Naive B cell (primary cell): ENCODE measurements around the gene AKAP13. TPM values are rescaled to one million over a fixed set of nuclear protein-coding genes. Genes with fewer than 3 reads are reported as not detected.
A peak's percentile ranks its signal among the peaks of the same experiment; 100 is the strongest.

Source experiments
- ATAC-seq, 2 donors: fragments of 150-1000 bp; cut with Tn5 transposase; 2 replicates each; pipeline ENCODE4 v1.10.0; 2021; ENCODE audit warnings: low read depth in 2 of 2, mild to moderate bottlenecking in 2 of 2, moderate library complexity in 2 of 2
- DNase-seq: peaks from one replicate; pipeline ENCODE4 v3.0.0; 2022
- H3K27ac Mint-ChIP-seq, 6 donors: one replicate each; pipeline ENCODE4 v1.8.0; 2020 to 2022; ENCODE audit warnings: mild to moderate bottlenecking in 6 of 6, mixed read lengths in 6 of 6, moderate library complexity in 5 of 6, inconsistent platforms in 2 of 6
- H3K27me3 Mint-ChIP-seq, 3 donors: one replicate each; pipeline ENCODE4 v1.8.0; 2021 to 2022; ENCODE audit warnings: mixed read lengths in 3 of 3, mild to moderate bottlenecking in 1 of 3
- H3K36me3 Mint-ChIP-seq, 2 donors: one replicate each; pipeline ENCODE4 v1.8.0; 2020 to 2022; ENCODE audit warnings: mixed read lengths in 2 of 2, inconsistent platforms in 1 of 2, mild to moderate bottlenecking in 1 of 2
- H3K4me1 Mint-ChIP-seq, 3 donors: one replicate each; pipeline ENCODE4 v1.8.0; 2020 to 2022; ENCODE audit warnings: mixed read lengths in 3 of 3, inconsistent platforms in 1 of 3, mild to moderate bottlenecking in 1 of 3, moderate library complexity in 1 of 3
- H3K4me3 Mint-ChIP-seq, 8 donors: one replicate each; pipeline ENCODE4 v1.8.0; 2020 to 2022; ENCODE audit warnings: mild to moderate bottlenecking in 8 of 8, mixed read lengths in 8 of 8, moderate library complexity in 8 of 8, inconsistent platforms in 2 of 8
- H3K9me3 Mint-ChIP-seq, 7 donors: one replicate each; pipeline ENCODE4 v1.8.0; 2020 to 2022; ENCODE audit warnings: mixed read lengths in 7 of 7, mild to moderate bottlenecking in 5 of 7, inconsistent platforms in 2 of 7, moderate library complexity in 1 of 7
- polyA plus RNA-seq, 6 donors: library from polyadenylated mRNA; unstranded; fragments of 300-500 nt; fragmentation: Illumina TruSeq; gene quantifications; one replicate each; pipeline ENCODE4 v1.2.3, GENCODE V29; 2021; ENCODE audit warnings: low read depth in 6 of 6

The AKAP13 gene
- polyA plus RNA-seq, 6 donors from 2014 or later = 63.4 to 185 (median 122) TPM

DNA sequence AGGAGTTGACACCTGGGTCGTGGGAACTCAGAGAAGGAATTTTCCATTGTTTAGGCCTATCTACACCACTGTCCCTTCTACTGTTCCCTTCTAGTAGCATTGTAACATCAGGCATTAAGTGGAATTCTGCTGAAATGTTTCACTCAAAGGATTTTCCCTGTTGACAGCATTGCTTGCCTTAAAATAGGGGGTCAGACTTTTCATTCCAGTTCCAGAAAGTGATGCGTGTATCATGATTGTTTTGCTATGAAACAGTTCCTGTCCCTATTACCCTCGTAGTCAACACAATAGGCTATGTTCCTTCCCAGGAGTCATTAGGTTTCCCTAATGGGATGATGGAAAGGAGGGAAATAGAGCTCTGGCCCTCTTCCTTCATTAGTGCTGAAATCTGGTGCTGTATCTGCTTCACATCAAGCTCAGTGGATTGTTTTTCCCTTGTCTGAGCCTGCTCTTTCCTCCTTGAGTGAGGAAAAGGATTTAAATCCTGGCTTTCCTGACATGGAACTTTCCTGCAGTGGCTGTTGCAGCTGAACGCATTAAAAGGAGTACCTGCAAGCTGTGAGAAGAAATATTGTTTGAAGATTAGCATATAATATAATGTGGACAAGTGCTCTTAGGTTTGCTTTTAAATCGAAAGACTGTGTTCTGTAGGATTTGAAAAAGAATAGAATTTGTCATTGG is 218.5 kb downstream of the AKAP13 start:
- no peaks in the 10 kb centered on the region for H3K9me3 Mint-ChIP-seq
- ATAC-seq (no peak), DNase-seq (no peak)
- peaks cover 13 to 24% of the 10 kb centered on the region in 2 donors for H3K36me3 Mint-ChIP-seq
- H3K27ac Mint-ChIP-seq = peak overlapping the region in 3 of 6 donors; percentile 3 to 75 (median 56)
- no peaks in the 10 kb centered on the region for H3K27me3 Mint-ChIP-seq
- H3K4me1 Mint-ChIP-seq = peaks cover 7 to 19% (median 8%) of the 10 kb centered on the region in 3 donors
- H3K4me3 Mint-ChIP-seq = no peak overlapping the region

DNA sequence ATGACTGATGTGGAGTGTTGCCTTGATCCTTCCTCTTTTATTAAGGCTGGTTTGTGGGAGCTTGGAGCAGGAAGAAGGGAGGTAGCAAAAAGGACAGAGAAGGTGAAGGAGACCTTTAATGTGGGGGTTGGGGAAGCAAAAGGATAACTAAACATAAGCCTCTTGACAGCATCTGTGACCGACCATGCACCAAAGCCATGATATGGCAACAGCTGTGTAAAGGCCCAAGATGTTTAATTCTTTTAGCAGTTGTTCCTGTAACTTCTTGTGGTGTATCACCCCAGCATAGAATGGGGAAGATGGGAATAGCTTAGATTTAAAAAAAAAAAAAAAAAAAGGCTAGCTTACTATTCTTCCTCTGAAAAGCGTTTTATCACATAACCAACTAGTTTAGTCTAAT is 219.6 kb downstream of the AKAP13 start:
- Mint-ChIP-seq H3K36me3 (peaks cover 15 to 24% of the 10 kb centered on the region in 2 donors), H3K4me1 (peaks cover 7 to 22% (median 8%) of the 10 kb centered on the region in 3 donors), H3K27me3 (no peaks in the 10 kb centered on the region), H3K4me3 (no peak overlapping the region), H3K27ac (peak overlapping the region in 2 of 6 donors; percentile 3 to 40), H3K9me3 (no peaks in the 10 kb centered on the region)
- ATAC-seq (no peak), DNase-seq (no peak)

DNA sequence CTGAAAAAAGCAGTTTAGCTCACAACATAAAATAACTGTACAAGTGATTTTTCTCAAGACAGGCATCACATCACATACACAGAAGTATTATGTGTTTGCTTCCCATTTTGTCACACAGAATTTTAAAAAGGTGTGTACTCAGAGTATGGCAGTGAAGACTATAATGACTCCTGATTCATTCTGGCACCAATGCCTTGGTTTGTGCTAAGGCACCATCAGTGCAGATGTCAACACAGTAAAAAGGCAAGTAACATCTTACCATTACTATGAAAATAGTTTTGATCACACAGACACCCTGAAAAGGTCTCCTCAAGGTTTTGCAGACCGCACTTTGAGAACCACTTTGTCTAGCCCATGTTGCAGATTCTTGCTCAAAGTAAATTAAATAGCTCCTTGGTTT is 222.8 kb downstream of the AKAP13 start:
- ATAC-seq (no peak), DNase-seq (no peak)
- no peaks in the 10 kb centered on the region for H3K9me3 Mint-ChIP-seq
- peaks cover 14 to 30% (median 24%) of the 10 kb centered on the region in 3 donors for H3K4me1 Mint-ChIP-seq
- H3K4me3 Mint-ChIP-seq = no peak overlapping the region
- H3K27ac Mint-ChIP-seq = peak overlapping the region in 2 of 6 donors; percentile 6 to 12
- H3K27me3 Mint-ChIP-seq = no peaks in the 10 kb centered on the region
- H3K36me3 Mint-ChIP-seq = peaks cover 6 to 7% of the 10 kb centered on the region in 2 donors

GRCh38 chr15:85603703-85604102 is 223.3 kb downstream of the AKAP13 start:
- no peaks in the 10 kb centered on the region for H3K9me3 Mint-ChIP-seq
- H3K4me1 Mint-ChIP-seq = peaks cover 13 to 30% (median 24%) of the 10 kb centered on the region in 3 donors
- H3K27ac Mint-ChIP-seq = peak overlapping the region in 3 of 6 donors; percentile 6 to 24 (median 12)
- H3K27me3 Mint-ChIP-seq = no peaks in the 10 kb centered on the region
- H3K36me3 Mint-ChIP-seq = peaks cover 5 to 7% of the 10 kb centered on the region in 2 donors
- DNase-seq (no peak), ATAC-seq (no peak)
- H3K4me3 Mint-ChIP-seq = peak overlapping the region in 1 of 8 donors; percentile 6

DNA sequence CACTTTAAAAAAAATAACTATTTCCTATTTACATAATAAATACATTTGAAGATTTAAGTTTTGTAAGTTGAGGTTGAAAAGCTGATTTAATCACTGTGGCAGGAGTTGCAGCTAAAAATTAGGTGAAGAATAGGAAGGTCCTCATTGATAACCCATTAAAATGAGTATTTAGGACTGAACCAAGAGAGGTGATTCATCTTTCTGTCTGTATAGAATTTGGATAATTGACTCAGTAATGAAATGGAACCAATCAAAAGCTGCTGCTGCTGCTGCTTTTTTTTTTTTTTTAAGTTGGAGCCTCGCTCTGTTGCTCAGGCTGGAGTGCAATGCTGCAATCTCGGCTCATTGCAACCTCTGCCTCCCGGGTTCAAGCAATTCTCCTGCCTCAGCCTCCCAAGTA is 223.8 kb downstream of the AKAP13 start:
- DNase-seq = no peak

GRCh38 chr15:85606738-85607137 is 226.3 kb downstream of the AKAP13 start:
- Mint-ChIP-seq H3K27ac (peak overlapping the region in 4 of 6 donors; percentile 8 to 81 (median 55)), H3K4me3 (no peak overlapping the region), H3K27me3 (no peaks in the 10 kb centered on the region), H3K9me3 (no peaks in the 10 kb centered on the region), H3K4me1 (peaks cover 16 to 28% (median 24%) of the 10 kb centered on the region in 3 donors), H3K36me3 (peaks cover 8 to 17% of the 10 kb centered on the region in 2 donors)
- no peak for DNase-seq
- ATAC-seq = no peak

More for the DNA sequence above, 223.8 kb downstream of the AKAP13 start:
- H3K4me1 Mint-ChIP-seq = peaks cover 13 to 29% (median 24%) of the 10 kb centered on the region in 3 donors
- no peaks in the 10 kb centered on the region for H3K9me3 Mint-ChIP-seq
- no peaks in the 10 kb centered on the region for H3K27me3 Mint-ChIP-seq
- peak overlapping the region in 1 of 6 donors; percentile 78 for H3K27ac Mint-ChIP-seq
- no peak overlapping the region for H3K4me3 Mint-ChIP-seq
- ATAC-seq = no peak
- H3K36me3 Mint-ChIP-seq = peaks cover 5 to 7% of the 10 kb centered on the region in 2 donors

GRCh38 chr15:85607141-85607806 is 226.9 kb downstream of the AKAP13 start:
- Mint-ChIP-seq H3K36me3 (peaks cover 11 to 19% of the 10 kb centered on the region in 2 donors), H3K4me3 (no peak overlapping the region), H3K9me3 (no peaks in the 10 kb centered on the region), H3K27me3 (no peaks in the 10 kb centered on the region), H3K4me1 (peaks cover 16 to 29% (median 26%) of the 10 kb centered on the region in 3 donors), H3K27ac (peak overlapping the region in 1 of 6 donors; percentile 53)
- DNase-seq = no peak
- no peak for ATAC-seq

GRCh38 chr15:85607842-85608241 is 227.4 kb downstream of the AKAP13 start:
- Mint-ChIP-seq H3K36me3 (peaks cover 11 to 19% of the 10 kb centered on the region in 2 donors), H3K27ac (no peak overlapping the region), H3K27me3 (no peaks in the 10 kb centered on the region), H3K4me3 (no peak overlapping the region), H3K9me3 (no peaks in the 10 kb centered on the region), H3K4me1 (peaks cover 12 to 29% (median 26%) of the 10 kb centered on the region in 3 donors)
- ATAC-seq (no peak), DNase-seq (no peak)

- Mint-ChIP-seq H3K4me3 (no peak overlapping the region), H3K36me3 (peaks cover 11 to 12% of the 10 kb centered on the region in 2 donors), H3K27me3 (no peaks in the 10 kb centered on the region), H3K27ac (no peak overlapping the region), H3K4me1 (peaks cover 14 to 26% (median 25%) of the 10 kb centered on the region in 3 donors), H3K9me3 (no peaks in the 10 kb centered on the region)
- ATAC-seq = no peak
- DNase-seq = no peak
Measured at GRCh38 chr15:85609492-85609891, 229.1 kb downstream of the AKAP13 start.

- H3K9me3 Mint-ChIP-seq = no peaks in the 10 kb centered on the region
- H3K36me3 Mint-ChIP-seq = peaks cover 10 to 12% of the 10 kb centered on the region in 2 donors
- peaks cover 22 to 31% (median 22%) of the 10 kb centered on the region in 3 donors for H3K4me1 Mint-ChIP-seq
- peak overlapping the region in 3 of 6 donors; percentile 23 to 64 (median 27) for H3K27ac Mint-ChIP-seq
- DNase-seq (no peak), ATAC-seq (no peak)
- no peaks in the 10 kb centered on the region for H3K27me3 Mint-ChIP-seq
- no peak overlapping the region for H3K4me3 Mint-ChIP-seq
Measured at GRCh38 chr15:85611361-85611760, 231.0 kb downstream of the AKAP13 start.

DNA sequence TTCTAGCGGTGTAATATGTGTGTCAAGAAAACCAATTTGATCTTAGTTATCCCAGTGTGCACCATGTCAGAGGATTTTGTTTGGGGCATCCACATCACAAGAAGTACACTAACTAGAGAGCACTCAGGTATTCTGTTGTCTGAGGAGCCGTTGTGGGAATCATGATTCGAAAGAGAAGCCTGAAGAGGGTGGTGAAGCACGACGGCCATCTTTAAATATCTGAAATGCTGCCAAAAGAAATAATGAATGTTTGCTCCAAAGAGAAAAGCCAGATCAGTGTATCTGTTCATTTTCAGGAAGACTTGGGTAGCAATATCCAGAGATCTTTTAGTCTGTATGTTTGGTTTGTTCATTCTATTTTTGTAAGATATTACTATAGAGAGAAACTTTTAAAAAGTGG is 233.7 kb downstream of the AKAP13 start:
- DNase-seq (no peak), ATAC-seq (no peak)
- H3K9me3 Mint-ChIP-seq = no peaks in the 10 kb centered on the region
- peaks cover 6 to 12% of the 10 kb centered on the region in 2 donors for H3K36me3 Mint-ChIP-seq
- no peaks in the 10 kb centered on the region for H3K27me3 Mint-ChIP-seq
- peak overlapping the region in 1 of 6 donors; percentile 63 for H3K27ac Mint-ChIP-seq
- no peak overlapping the region for H3K4me3 Mint-ChIP-seq
- peaks cover 11 to 17% (median 16%) of the 10 kb centered on the region in 3 donors for H3K4me1 Mint-ChIP-seq

DNA sequence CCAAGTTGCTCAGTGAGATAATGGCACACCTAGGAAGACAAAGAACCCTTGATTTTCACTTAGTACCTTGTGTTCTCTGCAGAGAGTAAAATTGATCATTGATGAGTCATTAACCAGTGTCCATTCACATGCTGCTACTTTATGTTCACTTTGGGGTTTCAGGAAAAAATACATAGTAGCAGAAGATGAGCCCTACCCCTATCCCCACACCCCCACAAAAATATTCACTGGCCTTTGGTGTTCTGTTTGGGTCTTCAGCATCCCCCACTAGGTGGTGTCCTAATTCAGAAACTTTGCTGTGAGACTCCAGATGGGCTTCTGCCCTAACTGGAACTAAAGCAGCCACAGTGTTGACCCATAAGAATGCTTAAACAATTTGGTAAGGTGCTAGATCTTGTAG is 235.5 kb downstream of the AKAP13 start:
- Mint-ChIP-seq H3K27ac (no peak overlapping the region), H3K36me3 (peaks cover 6 to 10% of the 10 kb centered on the region in 2 donors), H3K4me1 (peaks cover 11 to 17% (median 16%) of the 10 kb centered on the region in 3 donors), H3K4me3 (peak overlapping the region in 1 of 8 donors; percentile 0), H3K27me3 (no peaks in the 10 kb centered on the region), H3K9me3 (no peaks in the 10 kb centered on the region)
- ATAC-seq = peak; percentile 68 to 72
- DNase-seq = no peak

DNA sequence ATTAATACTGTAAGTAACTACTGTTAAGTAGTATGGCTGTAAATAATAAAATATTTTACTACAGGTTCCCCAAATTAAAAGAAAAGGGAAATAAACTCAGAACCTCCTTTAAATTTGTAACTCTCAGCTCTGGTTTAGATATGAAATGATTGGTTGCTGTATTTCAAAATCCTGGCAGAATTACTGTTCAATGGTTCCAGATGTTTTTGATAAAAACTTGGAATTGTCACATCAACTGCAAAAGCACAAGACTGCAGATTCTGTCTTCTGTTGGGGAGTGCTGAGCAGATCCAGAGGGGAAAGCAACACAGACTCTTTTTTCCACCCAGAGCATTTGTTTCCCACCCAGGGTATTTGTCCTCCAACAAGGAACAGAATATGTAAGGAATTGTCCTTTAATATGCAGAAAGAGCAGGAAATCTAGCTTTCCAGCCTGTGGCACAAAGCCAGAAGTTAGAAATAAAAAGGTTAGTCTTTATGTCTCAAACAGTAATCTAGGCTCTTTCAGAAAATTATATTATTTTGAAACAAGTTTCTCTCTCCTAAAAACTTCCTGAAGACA is 236.2 kb downstream of the AKAP13 start:
- Mint-ChIP-seq H3K4me3 (no peak overlapping the region), H3K27ac (peak overlapping the region in 2 of 6 donors; percentile 24 to 60), H3K27me3 (no peaks in the 10 kb centered on the region), H3K9me3 (no peaks in the 10 kb centered on the region), H3K36me3 (peaks cover 3 to 4% of the 10 kb centered on the region in 2 donors), H3K4me1 (peaks cover 8 to 15% (median 9%) of the 10 kb centered on the region in 3 donors)
- DNase-seq (no peak), ATAC-seq (no peak)

- Mint-ChIP-seq H3K9me3 (no peaks in the 10 kb centered on the region), H3K36me3 (no peaks in the 10 kb centered on the region), H3K4me3 (no peak overlapping the region), H3K4me1 (peaks cover 17 to 30% (median 17%) of the 10 kb centered on the region in 3 donors), H3K27me3 (no peaks in the 10 kb centered on the region), H3K27ac (no peak overlapping the region)
- no peak for ATAC-seq
- no peak for DNase-seq
Measured at GRCh38 chr15:85618228-85618505, 237.8 kb downstream of the AKAP13 start.
